Measurements from ENCODE around the gene LMOD3. TPM values are rescaled to one million over a fixed set of nuclear protein-coding genes. Genes with fewer than 3 reads are reported as not detected.

The LMOD3 gene
- total RNA-seq, 2 donors from 2014 or later: 33.1 to 110 TPM

GRCh38 chr3:69137412-69137811 is 15.0 kb upstream of the LMOD3 start:
- no peak overlapping the region for H3K4me3 ChIP-seq
- no peak for DNase-seq (ENCODE audit: low spot score)
- TF ChIP-seq, protein P1, sequence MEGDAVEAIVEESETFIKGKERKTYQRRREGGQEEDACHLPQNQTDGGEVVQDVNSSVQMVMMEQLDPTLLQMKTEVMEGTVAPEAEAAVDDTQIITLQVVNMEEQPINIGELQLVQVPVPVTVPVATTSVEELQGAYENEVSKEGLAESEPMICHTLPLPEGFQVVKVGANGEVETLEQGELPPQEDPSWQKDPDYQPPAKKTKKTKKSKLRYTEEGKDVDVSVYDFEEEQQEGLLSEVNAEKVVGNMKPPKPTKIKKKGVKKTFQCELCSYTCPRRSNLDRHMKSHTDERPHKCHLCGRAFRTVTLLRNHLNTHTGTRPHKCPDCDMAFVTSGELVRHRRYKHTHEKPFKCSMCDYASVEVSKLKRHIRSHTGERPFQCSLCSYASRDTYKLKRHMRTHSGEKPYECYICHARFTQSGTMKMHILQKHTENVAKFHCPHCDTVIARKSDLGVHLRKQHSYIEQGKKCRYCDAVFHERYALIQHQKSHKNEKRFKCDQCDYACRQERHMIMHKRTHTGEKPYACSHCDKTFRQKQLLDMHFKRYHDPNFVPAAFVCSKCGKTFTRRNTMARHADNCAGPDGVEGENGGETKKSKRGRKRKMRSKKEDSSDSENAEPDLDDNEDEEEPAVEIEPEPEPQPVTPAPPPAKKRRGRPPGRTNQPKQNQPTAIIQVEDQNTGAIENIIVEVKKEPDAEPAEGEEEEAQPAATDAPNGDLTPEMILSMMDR (IDR thresholded peaks at IDR 0.05): no peak

GRCh38 chr3:69137005-69137404 is 14.6 kb upstream of the LMOD3 start:
- H3K9me3 ChIP-seq: no peaks in the 10 kb centered on the region
- DNase-seq (ENCODE audit: low spot score): no peak
- no peak overlapping the region for H3K27ac ChIP-seq
- peaks cover 0 to 2% of the 10 kb centered on the region in 2 donors for H3K4me1 ChIP-seq
- TF ChIP-seq, protein P1 (IDR thresholded peaks at IDR 0.05): no peak
- no peaks in the 10 kb centered on the region for H3K27me3 ChIP-seq
- H3K36me3 ChIP-seq: no peaks in the 10 kb centered on the region
- no peak overlapping the region for H3K4me3 ChIP-seq

More at GRCh38 chr3:69137412-69137811, 15.0 kb upstream of the LMOD3 start:
- H3K27ac ChIP-seq: no peak overlapping the region
- H3K9me3 ChIP-seq: no peaks in the 10 kb centered on the region
- H3K36me3 ChIP-seq: no peaks in the 10 kb centered on the region
- H3K4me1 ChIP-seq: peaks cover 0 to 6% of the 10 kb centered on the region in 2 donors
- no peaks in the 10 kb centered on the region for H3K27me3 ChIP-seq

- no peak for DNase-seq (ENCODE audit: low spot score)
- Histone ChIP-seq H3K36me3 (no peaks in the 10 kb centered on the region), H3K27me3 (no peaks in the 10 kb centered on the region), H3K4me1 (no peaks in the 10 kb centered on the region), H3K9me3 (no peaks in the 10 kb centered on the region), H3K27ac (no peak overlapping the region), H3K4me3 (no peak overlapping the region)
- TF ChIP-seq, protein P1 (IDR thresholded peaks at IDR 0.05): no peak
These were observed 8.3 kb upstream of the LMOD3 start for GRCh38 chr3:69130689-69131088.

DNA sequence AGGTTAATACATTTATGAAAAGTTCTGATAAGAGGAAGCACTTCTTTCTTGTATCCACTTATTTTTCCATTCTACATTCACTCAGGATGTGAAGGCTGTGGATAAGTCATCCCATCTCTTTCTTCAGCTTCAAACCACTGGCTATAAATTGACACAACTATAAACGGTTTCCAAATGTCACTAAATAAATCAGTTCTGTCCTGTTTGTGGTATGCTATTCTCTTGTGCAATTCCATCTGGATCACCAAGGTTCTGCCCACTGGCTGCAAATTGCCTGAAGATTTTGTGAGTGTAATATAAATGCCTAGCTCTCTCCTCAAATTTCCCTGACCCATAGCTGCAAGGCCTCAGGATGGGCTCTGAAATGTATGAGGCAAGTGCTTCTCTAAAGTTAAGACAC is 7.1 kb upstream of the LMOD3 start:
- no peak for DNase-seq (ENCODE audit: low spot score)
- H3K4me1 ChIP-seq: no peaks in the 10 kb centered on the region
- H3K27ac ChIP-seq: no peak overlapping the region
- no peaks in the 10 kb centered on the region for H3K27me3 ChIP-seq
- no peak overlapping the region for H3K4me3 ChIP-seq
- TF ChIP-seq, protein P1 (IDR thresholded peaks at IDR 0.05): no peak
- no peaks in the 10 kb centered on the region for H3K36me3 ChIP-seq
- H3K9me3 ChIP-seq: no peaks in the 10 kb centered on the region

GRCh38 chr3:69128509-69128908 is 6.1 kb upstream of the LMOD3 start:
- H3K27ac ChIP-seq: no peak overlapping the region
- DNase-seq (ENCODE audit: low spot score): no peak
- no peak overlapping the region for H3K4me3 ChIP-seq
- H3K4me1 ChIP-seq: no peaks in the 10 kb centered on the region
- H3K9me3 ChIP-seq: no peaks in the 10 kb centered on the region
- no peaks in the 10 kb centered on the region for H3K36me3 ChIP-seq
- H3K27me3 ChIP-seq: no peaks in the 10 kb centered on the region
- TF ChIP-seq, protein P1 (IDR thresholded peaks at IDR 0.05): no peak

GRCh38 chr3:69126999-69127398 is 4.6 kb upstream of the LMOD3 start:
- DNase-seq (ENCODE audit: low spot score): no peak
- Histone ChIP-seq H3K4me1 (peaks cover 0 to 7% of the 10 kb centered on the region in 2 donors), H3K27ac (no peak overlapping the region), H3K27me3 (no peaks in the 10 kb centered on the region), H3K4me3 (no peak overlapping the region), H3K9me3 (no peaks in the 10 kb centered on the region), H3K36me3 (no peaks in the 10 kb centered on the region)
- TF ChIP-seq, protein P1 (IDR thresholded peaks at IDR 0.05): no peak
